Measurements from ENCODE around the gene TUBB. TPM values are rescaled to one million over a fixed set of nuclear protein-coding genes. Genes with fewer than 3 reads are reported as not detected.
A peak's percentile ranks its signal among the peaks of the same experiment; 100 is the strongest.
"Not testable (repeated sequence)": the region's sequence is repeated elsewhere in the genome, so short reads cannot be mapped to it uniquely, and the experiment has no call there.

Gene TUBB
- polyA plus RNA-seq, 2 donors: 142 to 313 TPM

GRCh38 chr6:30760549-30760948, 40.4 kb downstream of the TUBB start:
- no peaks in the 10 kb centered on the region for H3K9me3 ChIP-seq (ENCODE audit: control insufficient read depth in 2 of 2, insufficient read depth in 1 of 2, low read depth in 1 of 2, low read length in 1 of 2)

GRCh38 chr6:30761791-30762429, 41.8 kb downstream of the TUBB start:
- Histone ChIP-seq H3K4me1 (ENCODE audit: control insufficient read depth in 2 of 2, insufficient read depth in 2 of 2, low read length in 1 of 2) (peaks cover 3 to 12% of the 10 kb centered on the region in 2 donors), H3K9me3 (ENCODE audit: control insufficient read depth in 2 of 2, insufficient read depth in 1 of 2, low read depth in 1 of 2, low read length in 1 of 2) (no peaks in the 10 kb centered on the region), H3K27me3 (ENCODE audit: control insufficient read depth in 1 of 2, insufficient read depth in 2 of 2, low read length in 2 of 2) (no peaks in the 10 kb centered on the region), H3K36me3 (ENCODE audit: control insufficient read depth in 2 of 2, insufficient read depth in 2 of 2, low read length in 1 of 2) (no peaks in the 10 kb centered on the region), H3K4me3 (ENCODE audit: low read depth in 1 of 2, low read length in 2 of 2) (no peak overlapping the region), H3K27ac (ENCODE audit: low read depth in 2 of 2, low read length in 1 of 2) (peak overlapping the region; percentile 49 to 76)
- 70 to 77% methylated on average over 4 of the region's 4 CpGs for WGBS, 2 donors

More at GRCh38 chr6:30760549-30760948, 40.4 kb downstream of the TUBB start:
- Histone ChIP-seq H3K27me3 (ENCODE audit: control insufficient read depth in 1 of 2, insufficient read depth in 2 of 2, low read length in 2 of 2) (no peaks in the 10 kb centered on the region), H3K36me3 (ENCODE audit: control insufficient read depth in 2 of 2, insufficient read depth in 2 of 2, low read length in 1 of 2) (no peaks in the 10 kb centered on the region), H3K4me3 (ENCODE audit: low read depth in 1 of 2, low read length in 2 of 2) (no peak overlapping the region), H3K4me1 (ENCODE audit: control insufficient read depth in 2 of 2, insufficient read depth in 2 of 2, low read length in 1 of 2) (peaks cover 3 to 12% of the 10 kb centered on the region in 2 donors), H3K27ac (ENCODE audit: low read depth in 2 of 2, low read length in 1 of 2) (peak overlapping the region; percentile 79 to 80)
- WGBS, 2 donors: 59 to 63% methylated on average over 8 of the region's 8 CpGs

GRCh38 chr6:30763155-30763617, 43.0 kb downstream of the TUBB start:
- Histone ChIP-seq H3K36me3 (ENCODE audit: control insufficient read depth in 2 of 2, insufficient read depth in 2 of 2, low read length in 1 of 2) (no peaks in the 10 kb centered on the region), H3K27ac (ENCODE audit: low read depth in 2 of 2, low read length in 1 of 2) (peak overlapping the region in 1 of 2 donors; percentile 73), H3K9me3 (ENCODE audit: control insufficient read depth in 2 of 2, insufficient read depth in 1 of 2, low read depth in 1 of 2, low read length in 1 of 2) (no peaks in the 10 kb centered on the region), H3K27me3 (ENCODE audit: control insufficient read depth in 1 of 2, insufficient read depth in 2 of 2, low read length in 2 of 2) (no peaks in the 10 kb centered on the region), H3K4me1 (ENCODE audit: control insufficient read depth in 2 of 2, insufficient read depth in 2 of 2, low read length in 1 of 2) (peaks cover 3 to 12% of the 10 kb centered on the region in 2 donors), H3K4me3 (ENCODE audit: low read depth in 1 of 2, low read length in 2 of 2) (no peak overlapping the region)
- 86 to 95% methylated on average over 1 of the region's 1 CpG for WGBS, 2 donors

- H3K27me3 ChIP-seq (ENCODE audit: control insufficient read depth in 1 of 2, insufficient read depth in 2 of 2, low read length in 2 of 2): no peaks in the 10 kb centered on the region
- no peak overlapping the region for H3K4me3 ChIP-seq (ENCODE audit: low read depth in 1 of 2, low read length in 2 of 2)
- H3K36me3 ChIP-seq (ENCODE audit: control insufficient read depth in 2 of 2, insufficient read depth in 2 of 2, low read length in 1 of 2): no peaks in the 10 kb centered on the region
- H3K9me3 ChIP-seq (ENCODE audit: control insufficient read depth in 2 of 2, insufficient read depth in 1 of 2, low read depth in 1 of 2, low read length in 1 of 2): no peaks in the 10 kb centered on the region
- peak overlapping the region; percentile 39 to 73 for H3K27ac ChIP-seq (ENCODE audit: low read depth in 2 of 2, low read length in 1 of 2)
- peaks cover 4 to 16% of the 10 kb centered on the region in 2 donors for H3K4me1 ChIP-seq (ENCODE audit: control insufficient read depth in 2 of 2, insufficient read depth in 2 of 2, low read length in 1 of 2)
- 35 to 45% methylated on average over 8 of the region's 8 CpGs for WGBS, 2 donors
These were observed 43.7 kb downstream of the TUBB start for GRCh38 chr6:30763618-30764489.

GRCh38 chr6:30764490-30765043, 44.4 kb downstream of the TUBB start:
- not testable (repeated sequence) for H3K4me3 ChIP-seq (ENCODE audit: low read depth in 1 of 2, low read length in 2 of 2); H3K36me3 ChIP-seq (ENCODE audit: control insufficient read depth in 2 of 2, insufficient read depth in 2 of 2, low read length in 1 of 2); H3K9me3 ChIP-seq (ENCODE audit: control insufficient read depth in 2 of 2, insufficient read depth in 1 of 2, low read depth in 1 of 2, low read length in 1 of 2); H3K27me3 ChIP-seq (ENCODE audit: control insufficient read depth in 1 of 2, insufficient read depth in 2 of 2, low read length in 2 of 2)
- WGBS, 2 donors: 53 to 58% methylated on average over 13 of the region's 13 CpGs
- Histone ChIP-seq H3K27ac (ENCODE audit: low read depth in 2 of 2, low read length in 1 of 2) (peak overlapping the region in 1 of 2 donors; percentile 22), H3K4me1 (ENCODE audit: control insufficient read depth in 2 of 2, insufficient read depth in 2 of 2, low read length in 1 of 2) (peaks cover 8 to 21% of the 10 kb centered on the region in 2 donors)

DNA sequence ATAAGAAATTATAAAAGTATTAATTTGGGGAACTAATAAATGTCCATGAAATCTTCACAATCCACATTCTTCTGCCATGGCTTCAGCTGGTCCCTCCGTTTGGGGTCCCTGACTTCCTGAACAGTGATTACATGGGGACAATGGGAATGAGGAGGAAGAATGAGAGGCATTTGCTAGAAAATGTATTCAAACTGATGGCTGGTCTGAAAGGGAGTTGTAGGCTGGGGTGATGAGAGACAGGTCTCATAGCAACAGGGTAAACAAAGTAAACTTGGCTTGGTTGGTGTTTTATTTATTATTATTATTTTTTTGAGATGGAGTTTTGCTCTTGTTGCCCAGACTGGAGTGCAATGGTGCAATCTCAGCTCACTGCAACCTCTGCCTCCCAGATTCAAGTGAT, 45.3 kb downstream of the TUBB start:
- H3K27ac ChIP-seq (ENCODE audit: low read depth in 2 of 2, low read length in 1 of 2); H3K27me3 ChIP-seq (ENCODE audit: control insufficient read depth in 1 of 2, insufficient read depth in 2 of 2, low read length in 2 of 2); H3K36me3 ChIP-seq (ENCODE audit: control insufficient read depth in 2 of 2, insufficient read depth in 2 of 2, low read length in 1 of 2); H3K4me3 ChIP-seq (ENCODE audit: low read depth in 1 of 2, low read length in 2 of 2); H3K9me3 ChIP-seq (ENCODE audit: control insufficient read depth in 2 of 2, insufficient read depth in 1 of 2, low read depth in 1 of 2, low read length in 1 of 2): not testable (repeated sequence)
- 70 to 85% methylated on average over 1 of the region's 1 CpG for WGBS, 2 donors
- peaks cover 4 to 16% of the 10 kb centered on the region in 2 donors for H3K4me1 ChIP-seq (ENCODE audit: control insufficient read depth in 2 of 2, insufficient read depth in 2 of 2, low read length in 1 of 2)

DNA sequence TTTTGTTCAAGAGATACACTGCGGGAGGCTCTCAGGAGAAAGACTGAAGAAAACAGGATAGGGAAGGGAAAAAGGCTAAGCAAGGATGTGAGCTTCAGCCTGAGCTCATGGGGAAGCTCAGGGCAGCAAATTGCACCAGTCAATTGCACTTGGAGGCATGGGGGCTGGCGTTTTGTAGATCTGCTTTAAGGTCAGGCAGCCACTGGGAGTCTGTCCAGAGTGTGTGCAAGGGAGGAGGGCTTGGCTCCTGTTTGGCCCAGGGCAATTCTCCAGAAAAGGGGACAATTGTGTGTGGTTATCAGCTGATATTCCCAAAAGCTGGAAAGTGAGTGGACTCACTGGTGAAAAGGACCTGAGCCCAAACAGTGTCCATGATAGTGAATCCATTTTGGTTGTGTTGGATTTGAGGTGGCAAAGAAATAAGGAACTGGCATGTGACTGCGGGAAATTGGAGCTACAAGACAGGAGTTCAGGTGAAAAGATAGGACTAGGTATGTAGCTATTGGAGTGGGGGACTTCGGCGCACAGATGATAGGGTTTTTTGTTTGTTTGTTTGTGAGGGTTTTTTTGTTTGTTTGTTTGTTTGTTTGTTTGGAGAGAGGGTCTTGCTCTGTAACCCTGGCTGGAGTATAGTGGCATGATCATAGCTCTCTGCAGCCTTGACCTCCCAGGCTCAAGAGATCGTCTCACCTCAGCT, 46.5 kb downstream of the TUBB start:
- Histone ChIP-seq H3K27ac (ENCODE audit: low read depth in 2 of 2, low read length in 1 of 2) (no peak overlapping the region), H3K4me1 (ENCODE audit: control insufficient read depth in 2 of 2, insufficient read depth in 2 of 2, low read length in 1 of 2) (peaks cover 4 to 16% of the 10 kb centered on the region in 2 donors), H3K27me3 (ENCODE audit: control insufficient read depth in 1 of 2, insufficient read depth in 2 of 2, low read length in 2 of 2) (no peaks in the 10 kb centered on the region), H3K4me3 (ENCODE audit: low read depth in 1 of 2, low read length in 2 of 2) (no peak overlapping the region), H3K9me3 (ENCODE audit: control insufficient read depth in 2 of 2, insufficient read depth in 1 of 2, low read depth in 1 of 2, low read length in 1 of 2) (no peaks in the 10 kb centered on the region), H3K36me3 (ENCODE audit: control insufficient read depth in 2 of 2, insufficient read depth in 2 of 2, low read length in 1 of 2) (no peaks in the 10 kb centered on the region)
- WGBS, 2 donors: 78 to 89% methylated on average over 6 of the region's 6 CpGs

DNA sequence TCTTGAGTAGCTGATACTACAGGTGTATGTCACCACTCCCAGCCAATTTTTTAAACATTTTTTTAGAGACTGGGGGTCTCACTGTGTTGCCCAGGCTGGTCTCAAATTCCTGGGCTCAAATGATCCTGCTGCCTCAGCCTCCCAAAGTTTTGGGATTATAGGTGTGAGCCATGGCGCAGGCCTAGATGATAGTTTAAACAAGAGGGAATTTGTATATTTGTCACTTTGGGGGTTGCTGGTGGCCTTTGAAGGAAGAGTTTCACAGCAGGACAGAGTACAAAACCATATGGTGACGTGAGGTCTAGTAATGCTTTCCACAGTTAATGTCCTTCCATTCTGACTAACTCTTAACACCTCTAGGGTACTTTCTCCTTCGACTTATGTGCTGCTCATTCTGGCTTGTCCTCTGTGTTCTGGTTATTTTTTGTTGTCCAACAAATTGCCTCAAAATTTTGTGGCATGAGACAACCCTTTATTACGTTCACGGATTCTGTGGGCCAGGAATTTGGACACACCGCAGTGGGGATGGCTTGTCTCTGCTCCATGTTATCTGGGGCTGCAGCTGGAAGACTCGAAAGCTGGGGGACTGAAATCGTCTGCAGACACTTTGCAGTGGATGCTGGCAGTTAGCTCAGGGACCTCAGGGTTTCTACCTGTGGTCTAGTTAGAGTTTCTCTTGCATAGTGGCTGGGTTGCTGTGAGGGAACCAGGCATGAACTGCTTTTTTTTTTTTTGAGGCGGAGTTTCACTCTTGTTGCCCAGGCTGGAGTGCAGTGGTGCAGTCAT, 47.2 kb downstream of the TUBB start:
- no peaks in the 10 kb centered on the region for H3K36me3 ChIP-seq (ENCODE audit: control insufficient read depth in 2 of 2, insufficient read depth in 2 of 2, low read length in 1 of 2)
- H3K4me3 ChIP-seq (ENCODE audit: low read depth in 1 of 2, low read length in 2 of 2): no peak overlapping the region
- H3K27me3 ChIP-seq (ENCODE audit: control insufficient read depth in 1 of 2, insufficient read depth in 2 of 2, low read length in 2 of 2): no peaks in the 10 kb centered on the region
- H3K27ac ChIP-seq (ENCODE audit: low read depth in 2 of 2, low read length in 1 of 2): no peak overlapping the region
- 87 to 93% methylated on average over 9 of the region's 9 CpGs for WGBS, 2 donors
- peaks cover 4 to 16% of the 10 kb centered on the region in 2 donors for H3K4me1 ChIP-seq (ENCODE audit: control insufficient read depth in 2 of 2, insufficient read depth in 2 of 2, low read length in 1 of 2)
- H3K9me3 ChIP-seq (ENCODE audit: control insufficient read depth in 2 of 2, insufficient read depth in 1 of 2, low read depth in 1 of 2, low read length in 1 of 2): no peaks in the 10 kb centered on the region

DNA sequence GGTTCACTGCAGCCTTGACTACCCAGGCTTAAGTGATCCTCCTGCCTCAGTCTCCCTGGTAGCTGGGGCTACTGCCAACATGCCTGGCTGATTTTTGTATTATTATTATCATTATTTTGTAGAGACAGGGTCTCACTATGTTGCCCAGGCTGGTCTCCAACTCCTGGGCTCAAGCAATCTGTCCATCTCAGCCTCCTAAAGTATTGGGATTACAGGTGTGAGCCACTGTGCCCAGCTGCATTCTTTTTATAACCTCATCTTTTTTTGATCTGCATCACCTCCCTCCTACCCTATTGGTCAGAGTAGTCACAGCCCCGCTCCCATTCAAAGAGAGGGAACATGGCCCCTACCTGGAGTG, 47.8 kb downstream of the TUBB start:
- Histone ChIP-seq H3K9me3 (ENCODE audit: control insufficient read depth in 2 of 2, insufficient read depth in 1 of 2, low read depth in 1 of 2, low read length in 1 of 2) (no peaks in the 10 kb centered on the region), H3K4me1 (ENCODE audit: control insufficient read depth in 2 of 2, insufficient read depth in 2 of 2, low read length in 1 of 2) (peaks cover 4 to 16% of the 10 kb centered on the region in 2 donors), H3K27ac (ENCODE audit: low read depth in 2 of 2, low read length in 1 of 2) (no peak overlapping the region), H3K36me3 (ENCODE audit: control insufficient read depth in 2 of 2, insufficient read depth in 2 of 2, low read length in 1 of 2) (no peaks in the 10 kb centered on the region), H3K27me3 (ENCODE audit: control insufficient read depth in 1 of 2, insufficient read depth in 2 of 2, low read length in 2 of 2) (no peaks in the 10 kb centered on the region), H3K4me3 (ENCODE audit: low read depth in 1 of 2, low read length in 2 of 2) (no peak overlapping the region)
- 100% methylated on average over 1 of the region's 1 CpG for WGBS, 2 donors
